ENCODE data around the gene KCNMA1.
A peak's percentile ranks its signal among the peaks of the same experiment; 100 is the strongest.

Gene KCNMA1

DNA sequence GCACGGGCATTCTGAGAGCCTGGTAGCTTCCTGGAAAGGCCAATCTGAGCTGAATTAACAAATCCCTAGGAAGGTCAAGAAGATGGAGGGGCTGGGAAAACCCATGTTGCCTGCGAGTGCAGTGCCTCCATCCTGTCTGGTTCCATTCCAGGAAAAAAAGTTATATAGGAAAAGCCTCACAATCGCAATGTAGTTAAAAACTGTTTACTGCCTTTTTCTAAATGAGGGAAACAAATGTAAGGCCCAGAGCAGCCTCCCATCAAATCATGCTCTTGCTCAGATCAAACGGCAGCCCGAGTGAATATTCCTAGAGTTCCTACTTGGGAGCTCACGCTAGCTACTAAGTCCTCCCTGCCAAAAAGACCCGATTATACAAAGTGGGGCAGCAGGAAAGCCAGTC, 179.9 kb downstream of the KCNMA1 start:
- no peak for DNase-seq (ENCODE audit: low read depth, low spot score)

DNA sequence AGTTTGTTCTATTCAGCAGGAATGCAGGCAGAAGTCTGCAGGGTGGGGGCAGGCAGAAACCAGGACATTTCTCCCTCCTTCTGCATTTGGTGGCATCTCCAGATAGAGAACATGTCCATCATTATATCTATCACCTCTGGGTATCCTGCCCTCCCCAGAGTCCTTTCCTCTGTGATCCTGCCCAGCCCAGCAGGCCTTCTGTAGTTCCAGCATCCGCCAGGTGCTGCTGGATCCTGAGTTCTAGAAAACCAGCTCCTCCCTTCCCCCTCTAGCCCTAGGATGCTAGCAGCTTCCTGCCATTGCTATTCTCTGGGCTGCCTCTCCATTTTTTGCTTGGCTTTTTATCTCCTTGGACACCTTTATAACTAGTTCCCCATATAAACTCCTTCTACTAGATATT, 180.3 kb downstream of the KCNMA1 start:
- DNase-seq (ENCODE audit: low read depth, low spot score), result no peak

DNA sequence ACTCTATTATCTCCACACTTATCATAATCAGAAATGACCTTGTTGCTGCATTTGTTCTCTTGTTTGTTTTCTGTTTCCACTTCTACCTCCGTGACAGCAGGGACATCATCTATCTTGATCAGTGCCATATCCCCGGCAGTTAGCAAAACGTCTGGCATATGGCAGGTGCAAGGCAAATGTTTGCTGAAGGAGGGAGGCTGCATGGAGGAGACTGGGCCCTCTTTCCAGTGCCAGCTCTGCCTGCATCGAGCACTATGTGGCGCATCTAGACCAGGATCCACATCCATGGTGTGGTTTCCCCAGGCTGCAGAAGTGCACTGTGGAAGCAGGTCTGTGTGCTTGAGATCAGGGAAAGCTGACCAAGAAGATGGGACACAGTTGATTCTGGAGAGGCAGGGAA, 181.2 kb downstream of the KCNMA1 start:
- DNase-seq (ENCODE audit: low read depth, low spot score), result no peak

DNA sequence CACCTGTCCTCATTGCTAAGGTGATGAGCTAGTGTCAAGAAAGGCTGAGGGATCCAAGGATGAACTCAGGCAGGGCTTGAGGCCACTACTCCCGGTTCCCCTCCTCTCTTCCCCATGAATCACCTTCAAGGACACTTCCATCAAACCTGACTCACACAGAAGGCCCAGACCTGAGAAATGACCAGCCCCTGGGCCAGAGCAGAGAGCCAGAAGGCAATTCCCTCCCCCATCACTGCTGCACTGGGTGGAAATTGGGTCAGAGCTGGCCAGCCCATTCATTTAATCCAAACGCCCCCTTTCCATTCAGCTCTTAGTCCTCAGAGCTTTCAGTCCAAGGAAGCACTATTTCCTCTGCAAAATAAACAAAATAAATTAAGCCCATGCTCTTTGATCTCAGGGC, 182.0 kb downstream of the KCNMA1 start:
- DNase-seq (ENCODE audit: low read depth, low spot score), result no peak

DNA sequence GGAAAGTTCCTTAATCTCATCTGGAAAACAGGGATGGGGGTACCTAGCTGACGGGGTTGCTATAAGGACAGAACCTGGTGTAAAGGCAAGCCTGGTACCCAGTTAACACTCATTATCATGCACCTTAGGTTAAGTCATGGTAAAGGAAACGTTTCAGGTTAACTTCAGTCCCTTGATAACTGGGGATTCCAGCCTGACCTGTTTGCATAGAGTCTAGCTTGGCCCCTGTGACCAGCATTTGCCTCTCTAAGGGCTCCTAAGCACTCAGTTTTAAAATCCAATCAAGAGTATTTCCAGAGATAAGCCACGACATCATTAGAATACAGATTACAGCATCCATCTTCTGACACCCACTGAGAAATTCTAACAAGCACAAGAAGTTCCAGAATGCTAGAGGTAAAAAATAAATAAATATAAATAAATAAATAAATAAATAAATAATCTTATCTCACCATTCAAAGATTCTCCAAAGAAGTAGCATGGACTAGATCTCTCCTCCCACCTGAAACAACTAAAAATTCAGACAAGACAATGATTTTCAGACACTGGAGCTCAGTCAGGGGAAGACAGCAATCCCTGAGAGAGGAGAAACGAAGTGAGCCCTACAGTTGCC, 184.6 kb downstream of the KCNMA1 start:
- DNase-seq (ENCODE audit: low read depth, low spot score), result no peak

DNA sequence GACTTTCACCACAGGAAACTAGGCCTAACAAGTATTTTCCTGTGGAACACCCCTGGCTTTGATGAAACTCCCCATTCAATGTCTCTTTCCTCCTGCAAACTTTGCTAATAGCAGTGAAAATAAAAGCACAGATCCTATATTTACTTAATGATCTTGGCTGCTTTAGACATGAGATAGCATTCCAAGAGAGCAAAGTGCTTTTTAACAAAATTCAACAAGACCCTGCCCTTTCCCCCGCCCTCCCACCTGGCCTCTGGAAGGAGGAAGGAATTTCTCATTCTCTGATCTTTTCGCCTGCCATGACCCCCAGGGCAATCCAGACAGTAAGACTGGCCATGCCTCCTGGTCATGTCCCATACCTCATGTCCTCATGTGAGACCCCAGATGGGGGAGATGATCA, 185.7 kb downstream of the KCNMA1 start:
- DNase-seq (ENCODE audit: low read depth, low spot score), result no peak

DNA sequence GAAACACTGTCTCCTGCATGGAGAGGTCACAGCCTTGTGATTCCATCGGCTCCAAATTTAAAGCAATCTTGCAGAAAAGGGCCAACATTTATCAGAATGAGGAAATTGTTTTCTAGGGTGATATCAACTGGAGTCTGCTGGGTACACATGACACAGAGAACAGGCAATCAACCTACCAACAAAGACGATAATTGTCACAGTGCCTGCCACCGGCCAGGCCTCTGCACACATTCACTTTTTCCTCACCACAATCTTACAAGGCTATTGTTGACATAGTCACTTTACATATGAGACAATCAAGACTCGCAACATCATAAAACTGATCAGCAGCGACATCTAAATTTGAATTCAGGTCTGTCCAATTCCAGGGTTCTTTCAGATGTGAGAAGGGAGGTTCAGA, 189.4 kb downstream of the KCNMA1 start:
- no peak for DNase-seq (ENCODE audit: low read depth, low spot score)

DNA sequence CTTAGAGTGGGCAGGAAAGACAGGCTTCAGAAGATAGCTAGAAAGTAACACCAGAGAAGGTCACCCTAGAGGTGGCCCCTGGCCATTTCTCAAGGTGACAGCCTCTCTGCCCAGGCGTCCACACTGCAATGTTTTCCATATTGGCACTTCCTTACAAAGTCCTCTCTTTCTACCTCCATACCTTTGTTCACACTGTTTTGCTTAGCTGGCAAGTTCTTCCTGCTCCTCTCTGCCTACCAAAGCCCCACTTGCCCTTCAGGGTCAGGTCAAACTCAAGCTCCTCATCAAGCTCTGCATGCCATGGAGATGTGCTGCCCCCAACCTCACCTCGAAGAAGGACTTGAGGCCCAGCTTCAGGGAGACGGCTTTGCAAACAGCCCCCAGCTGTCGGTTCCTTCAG, 190.9 kb downstream of the KCNMA1 start:
- DNase-seq (ENCODE audit: low read depth, low spot score), result no peak

DNA sequence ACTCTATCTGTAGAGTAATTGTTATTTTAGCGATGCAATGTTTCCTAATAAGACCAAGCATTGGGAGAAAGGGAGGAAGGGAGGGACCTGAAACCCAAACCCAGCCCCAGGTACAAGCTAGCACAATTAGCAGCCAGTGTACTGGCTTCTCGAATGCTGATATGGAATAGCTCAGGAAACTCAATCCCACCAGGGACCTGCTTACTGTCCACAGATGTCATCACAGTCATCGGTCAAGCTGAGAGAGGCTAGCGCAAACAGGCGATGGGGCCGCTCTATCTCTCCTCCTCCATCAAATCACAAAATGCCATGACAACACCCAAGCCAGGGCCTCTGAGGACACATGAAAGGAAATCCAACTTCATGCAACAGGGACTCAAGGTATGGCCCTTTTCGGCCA, 192.1 kb downstream of the KCNMA1 start:
- DNase-seq (ENCODE audit: low read depth, low spot score), result no peak

DNA sequence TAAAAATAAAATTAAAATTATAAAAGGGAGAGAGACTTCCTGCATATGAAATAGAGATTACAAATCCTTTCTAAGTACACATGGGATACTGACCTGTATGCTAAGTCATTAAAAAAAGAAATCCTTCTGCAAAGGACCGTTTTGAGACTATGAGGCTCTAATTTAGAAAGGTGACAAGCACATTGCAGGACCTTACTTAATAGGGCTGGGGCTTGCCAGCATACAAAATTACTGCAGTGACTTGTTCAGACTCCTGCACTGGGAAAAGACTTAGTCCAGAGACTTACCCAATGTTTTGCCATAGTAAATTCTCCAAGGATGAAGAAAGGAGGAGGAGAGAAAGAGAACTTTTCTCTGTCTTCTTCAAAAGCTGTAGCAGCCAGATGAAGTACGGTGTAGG, 193.6 kb downstream of the KCNMA1 start:
- DNase-seq (ENCODE audit: low read depth, low spot score), result no peak

DNA sequence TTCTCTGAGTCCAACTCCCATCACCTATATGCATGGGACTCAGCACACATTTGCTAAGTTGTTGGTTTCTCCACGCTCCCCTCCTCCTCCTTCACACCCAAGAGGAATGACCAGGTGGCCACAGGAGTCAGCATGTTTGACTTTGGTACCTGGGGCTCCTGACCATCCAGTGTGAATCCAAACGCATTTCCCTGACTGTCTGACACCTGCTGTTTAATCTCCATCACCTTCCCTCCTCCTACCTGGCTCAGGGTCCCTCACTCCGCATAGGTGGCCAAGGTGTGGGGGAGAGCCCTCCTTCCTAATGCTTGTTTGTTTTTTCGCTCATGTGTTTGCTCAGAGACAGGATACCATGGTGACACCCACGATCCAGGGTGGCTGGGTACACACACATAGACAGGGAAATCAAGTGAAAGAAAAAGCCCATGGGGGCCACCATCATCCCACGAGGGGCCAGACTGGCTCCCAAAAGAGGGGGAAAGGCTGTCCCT, 194.9 kb downstream of the KCNMA1 start:
- DNase-seq (ENCODE audit: low read depth, low spot score), result no peak

DNA sequence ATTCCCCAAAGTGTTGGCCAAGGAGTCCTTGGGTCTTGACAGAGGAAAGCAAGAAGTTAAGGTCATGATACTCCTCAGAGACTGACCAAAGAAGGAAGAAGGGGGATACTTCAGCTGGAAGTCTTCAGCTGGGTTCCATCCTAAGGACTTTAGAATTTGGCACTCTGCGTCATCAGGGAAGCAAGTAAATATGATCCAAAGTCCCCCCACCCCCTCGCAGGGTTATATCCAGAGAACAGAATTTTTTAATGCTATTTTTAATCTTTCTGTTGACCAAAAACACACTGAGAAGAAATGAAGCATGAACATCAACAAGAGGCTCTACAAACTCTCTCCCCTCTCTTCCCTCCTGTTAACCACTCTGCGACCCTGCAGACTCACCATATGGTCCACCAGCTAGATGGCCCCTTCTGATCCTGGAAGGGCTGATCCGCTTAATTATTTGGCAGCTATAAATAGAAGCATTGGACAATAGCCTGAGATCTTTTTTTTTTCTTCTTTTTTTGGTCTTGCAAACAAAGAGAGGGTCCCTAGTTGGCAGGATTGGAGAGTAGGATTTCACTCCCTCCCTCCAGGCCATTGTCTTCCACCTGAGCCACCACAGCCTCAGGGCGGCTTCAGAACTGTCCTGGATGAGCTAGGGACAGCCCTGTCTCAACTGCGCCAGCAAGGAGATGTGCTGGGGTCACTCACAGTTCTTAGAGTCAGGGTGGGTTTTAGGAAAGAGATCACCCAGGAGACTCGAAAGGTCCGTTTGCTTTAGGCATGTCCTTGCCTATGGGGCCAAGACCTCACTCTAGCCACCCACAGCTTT, 196.0 kb downstream of the KCNMA1 start:
- no peak for DNase-seq (ENCODE audit: low read depth, low spot score)

DNA sequence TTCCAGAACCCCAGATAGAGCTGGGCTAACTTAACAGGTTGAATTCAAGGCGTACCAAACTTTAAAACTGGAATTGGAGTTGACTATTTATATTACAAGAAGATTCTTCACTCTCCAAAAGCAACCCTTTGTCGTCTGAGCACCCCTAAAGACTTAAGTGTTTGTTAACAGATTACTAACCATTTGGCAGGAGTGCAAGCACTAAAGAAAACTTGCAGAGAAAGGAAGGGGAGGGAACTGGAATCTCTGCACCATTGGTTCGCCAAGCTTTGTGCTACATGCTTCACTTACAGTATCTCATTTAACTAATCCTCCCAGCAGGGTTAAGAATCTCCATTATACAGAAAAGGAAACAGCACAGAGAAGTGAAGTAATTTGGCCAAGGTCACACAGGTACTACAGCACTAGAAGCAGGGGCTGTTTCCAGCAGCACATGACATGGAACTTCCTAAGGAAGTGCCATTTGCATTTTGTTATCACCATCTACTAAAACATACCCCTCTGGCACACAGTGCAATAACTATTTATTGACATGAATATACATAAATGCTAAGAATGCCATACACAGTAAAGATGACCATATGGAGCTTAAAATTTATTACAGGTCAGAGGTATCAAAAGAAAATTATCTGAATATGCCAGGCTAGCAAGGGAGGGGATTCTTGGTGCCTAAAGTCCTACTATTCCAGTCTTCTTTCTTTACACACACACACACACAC, 201.2 kb downstream of the KCNMA1 start:
- DNase-seq (ENCODE audit: low read depth, low spot score), result peak; percentile 44

DNA sequence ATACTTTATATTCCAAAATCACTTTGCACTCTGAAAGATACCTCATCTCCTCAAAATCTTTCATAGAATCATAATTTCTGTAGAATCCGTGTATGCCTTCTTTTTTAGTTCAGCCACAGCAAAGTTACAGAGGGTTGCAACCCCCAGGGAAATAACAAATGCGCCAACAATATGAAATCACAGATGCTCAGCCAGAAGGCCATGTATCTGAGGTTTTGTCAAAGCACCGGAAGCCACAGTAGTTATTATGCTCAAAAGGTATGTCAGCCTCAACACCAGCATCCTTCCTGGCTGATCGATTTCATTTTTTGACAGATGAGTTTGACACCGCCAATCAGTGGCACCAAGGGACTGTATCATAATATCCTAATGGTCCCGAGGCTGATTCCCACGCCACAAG, 204.1 kb downstream of the KCNMA1 start:
- no peak for DNase-seq (ENCODE audit: low read depth, low spot score)

DNA sequence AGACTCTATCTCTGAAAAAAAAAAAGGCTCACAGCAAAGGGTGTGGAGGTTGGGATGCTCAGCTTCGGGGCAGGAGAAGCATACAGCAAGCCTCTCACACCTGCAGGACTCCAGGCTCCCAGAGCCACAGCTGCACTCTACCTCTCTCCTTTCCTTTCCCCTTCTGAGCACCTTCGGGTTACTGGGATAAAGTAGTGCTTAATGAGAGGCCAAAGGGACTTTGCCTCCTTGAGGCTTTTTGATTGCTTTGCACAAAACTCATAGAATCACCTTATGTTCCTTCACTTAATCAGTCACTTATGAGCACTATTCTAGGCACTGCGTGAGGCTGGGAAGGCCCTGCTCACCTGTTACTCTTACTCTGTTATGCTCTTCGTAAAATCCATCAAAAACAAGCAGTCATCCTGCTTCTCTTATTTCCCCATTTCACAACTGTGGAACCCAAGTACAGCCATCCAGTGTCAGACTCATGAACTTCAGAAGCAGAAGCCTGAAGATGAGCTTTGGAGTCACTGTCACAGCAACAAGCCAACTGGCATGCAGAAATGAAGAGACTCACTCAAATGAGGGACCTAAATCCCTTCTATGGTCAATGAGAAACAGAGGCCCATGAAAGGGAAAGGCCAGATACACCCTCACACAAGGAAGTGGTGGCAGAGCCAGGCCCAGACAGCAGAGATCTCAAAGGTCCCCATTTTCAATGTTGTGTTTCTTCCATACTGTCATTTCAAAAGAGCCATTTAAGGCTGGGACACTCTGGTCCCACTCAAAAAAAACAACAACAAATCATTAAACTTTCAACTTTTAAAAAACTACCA, 205.4 kb downstream of the KCNMA1 start:
- DNase-seq (ENCODE audit: low read depth, low spot score), result no peak

DNA sequence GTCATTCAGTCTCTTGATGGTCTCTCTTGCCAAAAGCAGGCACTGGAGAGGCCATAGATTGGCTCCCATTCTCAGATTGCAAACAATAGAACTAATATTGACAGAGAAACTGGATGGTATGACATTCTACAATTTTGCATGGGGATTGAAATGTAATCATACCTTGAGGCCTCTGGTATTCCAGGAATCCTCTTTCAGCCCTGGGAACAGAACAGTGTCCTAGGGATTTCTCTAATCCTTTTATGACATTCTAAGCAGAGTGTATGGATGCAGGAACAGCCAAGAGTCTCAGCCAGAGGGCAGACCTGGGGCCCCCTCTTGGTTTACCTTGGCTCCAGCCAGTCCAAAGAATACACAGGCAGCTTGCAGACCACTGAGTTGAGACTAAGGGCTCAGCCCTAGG, 206.4 kb downstream of the KCNMA1 start:
- DNase-seq (ENCODE audit: low read depth, low spot score), result peak; percentile 66

DNA sequence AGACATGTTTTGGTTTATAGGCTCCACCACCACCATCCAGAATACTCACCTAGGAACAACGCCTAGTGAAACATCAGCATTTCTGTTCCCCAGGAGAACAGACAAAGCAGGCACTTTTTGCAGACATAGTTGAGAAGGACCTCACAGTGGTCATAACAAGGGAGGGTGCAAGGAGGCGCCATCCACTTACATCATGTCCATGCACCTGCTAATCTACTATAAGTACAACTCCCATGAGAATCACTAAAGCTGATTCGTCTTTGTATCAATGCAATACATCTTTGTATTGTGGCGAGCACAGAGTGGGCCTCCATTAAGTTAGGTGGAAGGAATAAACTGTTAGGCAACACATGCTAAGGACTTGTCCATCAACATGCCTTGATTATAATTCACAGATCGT, 207.1 kb downstream of the KCNMA1 start:
- no peak for DNase-seq (ENCODE audit: low read depth, low spot score)

DNA sequence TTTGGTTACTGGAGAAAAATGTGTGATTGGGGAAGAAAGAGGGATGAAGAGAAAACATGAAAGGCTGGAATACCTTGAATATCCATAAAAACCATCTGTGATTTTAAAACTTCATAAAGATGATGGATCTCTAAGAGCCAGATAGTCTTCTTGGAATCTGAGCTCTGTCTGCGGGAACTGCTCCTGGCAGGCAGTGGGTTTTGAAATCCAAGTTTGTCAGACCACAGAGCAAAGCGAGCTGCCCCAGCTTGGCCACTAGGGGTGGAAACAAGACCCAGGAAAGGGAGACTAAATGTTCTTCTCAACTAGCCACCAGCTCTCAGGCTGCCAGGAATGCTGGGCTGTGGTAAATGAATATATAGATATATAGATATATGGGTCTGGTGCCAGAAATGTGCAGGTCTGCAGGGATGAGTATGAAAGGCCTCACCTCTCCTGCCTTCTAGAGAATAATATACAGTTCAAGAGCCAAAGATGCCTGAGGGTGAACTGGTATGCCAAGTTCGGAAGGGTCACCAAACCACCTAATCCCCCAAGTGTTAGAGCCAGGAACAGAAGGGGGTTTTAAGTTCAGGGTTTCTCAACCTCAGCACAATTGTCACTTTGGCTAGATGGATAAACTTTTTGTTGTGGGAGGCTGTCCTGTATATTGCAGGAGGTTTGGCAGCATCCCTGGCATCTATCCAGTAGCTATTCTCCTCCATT, 208.8 kb downstream of the KCNMA1 start:
- peak; percentile 87 for DNase-seq (ENCODE audit: low read depth, low spot score)

DNA sequence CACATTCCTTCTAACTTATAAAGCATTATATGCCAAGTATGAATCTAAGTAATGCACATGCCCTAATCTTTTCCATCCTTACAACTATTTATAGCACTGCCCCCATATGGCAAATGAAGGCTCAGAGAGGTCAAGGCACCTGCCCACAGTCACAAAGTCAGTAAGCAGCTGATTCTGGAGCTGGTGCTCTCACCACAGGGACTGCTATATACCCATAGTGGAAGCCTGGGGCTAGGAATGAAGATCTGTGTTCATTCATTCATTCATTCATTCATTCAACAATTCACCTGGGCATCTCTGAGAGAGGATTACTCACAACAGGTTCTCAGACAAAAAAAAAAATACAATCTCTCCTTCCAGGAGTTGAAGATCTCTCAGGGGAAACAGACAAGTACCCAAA, 213.4 kb downstream of the KCNMA1 start:
- no peak for DNase-seq (ENCODE audit: low read depth, low spot score)

DNA sequence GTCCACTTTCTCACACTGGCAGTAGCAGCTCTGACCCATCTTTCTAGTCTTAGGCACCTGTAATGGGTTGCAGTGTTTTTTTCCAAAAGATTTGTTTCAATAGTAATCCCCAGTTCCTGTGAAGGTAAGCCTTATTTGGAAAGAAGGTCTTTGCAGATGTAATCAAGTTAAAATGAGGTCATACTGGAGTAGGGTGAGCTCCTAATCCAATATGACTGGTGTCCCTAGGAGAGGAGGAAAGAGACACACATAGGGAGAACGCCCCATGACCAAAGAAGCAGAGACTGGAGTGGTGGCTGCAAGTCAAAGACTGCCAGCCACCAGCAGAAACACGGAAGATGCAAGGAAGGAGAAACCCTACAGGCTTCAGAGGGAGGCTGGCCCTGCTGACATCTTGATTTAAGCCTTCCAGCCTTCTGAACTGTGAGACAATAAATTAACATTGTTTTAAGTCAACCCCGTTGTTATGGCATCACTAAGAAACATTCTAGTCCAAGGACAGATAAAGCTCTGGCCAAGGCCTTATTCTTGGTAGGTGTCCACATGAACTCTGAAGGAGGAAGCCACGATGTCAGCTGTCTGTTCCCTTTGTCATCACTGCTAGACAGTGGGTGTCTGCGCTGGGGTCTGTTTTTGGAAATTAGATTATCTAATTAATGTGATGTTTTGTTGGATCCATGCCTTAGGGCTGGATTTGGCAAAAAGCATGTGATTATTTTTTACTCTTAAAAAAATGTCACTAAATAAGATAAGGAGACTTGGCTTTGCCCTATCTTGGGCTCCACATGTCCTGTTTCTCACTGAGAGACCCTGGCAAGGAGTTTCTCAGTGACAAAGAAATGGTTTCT, 214.9 kb downstream of the KCNMA1 start:
- DNase-seq (ENCODE audit: low read depth, low spot score), result no peak

Data from astrocyte of the hippocampus (primary cell).